D721Med (cell line): Measurements from ENCODE around the gene FBXO38.

Experiments
- DNase-seq: peaks from one replicate; pipeline ENCODE4 v3.0.0; 2011; ENCODE audit warnings: low spot score; ENCODE audit not compliant: insufficient read length
- FAIRE-seq: peaks from 2 replicates; lab custom pipeline; 2011; peaks lifted over from hg19 to GRCh38; lab: Jason Lieb, UNC
- TF ChIP-seq, protein P1 (sequence below): IDR thresholded peaks from 2 replicates; pipeline ENCODE4 v1.5.1; 2012; ENCODE audit warnings: mild to moderate bottlenecking, control low read depth; ENCODE audit not compliant: insufficient read depth; ENCODE audit errors: missing control alignments

Gene FBXO38

DNA sequence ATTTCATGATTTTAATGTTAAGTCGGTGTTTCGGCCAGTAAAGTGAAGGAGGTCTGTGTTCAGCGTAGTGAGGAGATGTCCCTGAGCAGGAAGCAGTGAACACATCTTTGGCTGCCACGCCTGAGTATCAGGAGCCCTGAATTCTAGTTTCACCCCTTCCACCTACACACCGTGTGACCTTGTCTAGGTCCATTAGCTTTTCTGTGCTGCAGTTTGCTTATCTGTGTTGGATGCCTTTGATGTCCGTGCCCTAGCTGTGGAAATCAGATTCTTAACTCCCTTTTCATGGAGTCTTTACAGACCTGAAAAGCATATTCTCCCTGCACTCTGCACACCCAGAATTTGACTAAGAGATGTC is 601 bp downstream of the FBXO38 start:
- FAIRE-seq (no peak), DNase-seq (no peak)
- TF ChIP-seq, protein P1, sequence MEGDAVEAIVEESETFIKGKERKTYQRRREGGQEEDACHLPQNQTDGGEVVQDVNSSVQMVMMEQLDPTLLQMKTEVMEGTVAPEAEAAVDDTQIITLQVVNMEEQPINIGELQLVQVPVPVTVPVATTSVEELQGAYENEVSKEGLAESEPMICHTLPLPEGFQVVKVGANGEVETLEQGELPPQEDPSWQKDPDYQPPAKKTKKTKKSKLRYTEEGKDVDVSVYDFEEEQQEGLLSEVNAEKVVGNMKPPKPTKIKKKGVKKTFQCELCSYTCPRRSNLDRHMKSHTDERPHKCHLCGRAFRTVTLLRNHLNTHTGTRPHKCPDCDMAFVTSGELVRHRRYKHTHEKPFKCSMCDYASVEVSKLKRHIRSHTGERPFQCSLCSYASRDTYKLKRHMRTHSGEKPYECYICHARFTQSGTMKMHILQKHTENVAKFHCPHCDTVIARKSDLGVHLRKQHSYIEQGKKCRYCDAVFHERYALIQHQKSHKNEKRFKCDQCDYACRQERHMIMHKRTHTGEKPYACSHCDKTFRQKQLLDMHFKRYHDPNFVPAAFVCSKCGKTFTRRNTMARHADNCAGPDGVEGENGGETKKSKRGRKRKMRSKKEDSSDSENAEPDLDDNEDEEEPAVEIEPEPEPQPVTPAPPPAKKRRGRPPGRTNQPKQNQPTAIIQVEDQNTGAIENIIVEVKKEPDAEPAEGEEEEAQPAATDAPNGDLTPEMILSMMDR, result no peak

DNA sequence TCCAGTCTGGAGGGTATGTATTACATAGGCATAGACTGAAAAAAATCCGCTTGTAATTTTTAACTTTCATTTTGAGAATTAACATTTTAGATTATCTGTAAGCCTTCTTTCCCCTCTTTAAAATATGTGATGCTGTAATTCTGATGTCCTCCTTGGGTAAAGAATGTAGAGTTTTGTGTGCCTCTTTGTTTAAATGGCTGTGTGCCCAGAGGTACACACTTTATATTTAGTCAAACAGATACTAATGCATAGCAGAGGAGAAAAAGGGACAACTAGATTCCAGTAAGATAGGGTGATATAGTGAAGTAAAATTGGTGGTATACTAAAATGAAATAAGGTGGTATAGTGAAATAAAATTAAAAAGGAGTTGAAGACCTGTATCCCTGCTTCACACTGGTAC is 1.3 kb downstream of the FBXO38 start:
- TF ChIP-seq, protein P1, result no peak
- DNase-seq (no peak), FAIRE-seq (no peak)

DNA sequence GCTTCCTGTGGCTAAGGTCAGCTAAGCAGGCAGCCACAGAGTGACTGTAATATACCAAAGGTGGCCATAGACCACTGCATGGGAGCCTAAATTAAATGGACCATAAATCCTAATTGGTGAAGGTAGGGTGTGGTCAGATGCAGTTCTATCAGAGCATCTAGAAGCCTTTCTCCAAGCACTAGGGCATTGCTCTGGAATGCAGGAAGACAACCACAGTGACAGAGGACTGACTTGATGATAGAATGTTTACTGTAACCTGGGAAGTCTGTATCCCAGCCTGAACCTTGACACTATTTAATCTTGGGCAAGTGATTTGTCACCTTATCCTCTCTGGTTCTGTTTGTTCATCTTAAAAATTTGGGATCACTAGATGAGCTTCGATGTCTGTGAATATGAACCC is 2.3 kb downstream of the FBXO38 start:
- FAIRE-seq, result no peak
- TF ChIP-seq, protein P1, result no peak
- no peak for DNase-seq

DNA sequence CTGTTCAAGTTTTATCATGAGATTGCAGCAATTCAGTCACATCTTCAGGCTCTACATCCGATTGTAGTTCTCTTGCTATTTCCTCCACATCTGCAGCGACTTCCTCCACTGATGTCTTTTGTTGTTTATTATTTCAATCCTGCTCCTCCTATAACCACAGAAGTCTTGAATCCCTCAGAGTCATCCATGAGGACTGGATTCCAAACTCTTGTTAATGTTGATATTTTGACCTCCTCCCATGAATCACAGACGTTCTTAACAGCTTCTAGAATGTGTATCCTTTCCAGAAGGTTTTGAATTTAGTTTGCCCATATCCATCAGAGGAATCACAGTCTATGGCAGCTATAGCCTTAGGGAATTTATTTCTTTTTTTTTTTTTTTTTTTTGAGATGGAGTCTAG is 3.6 kb downstream of the FBXO38 start:
- no peak for DNase-seq
- no peak for FAIRE-seq
- TF ChIP-seq, protein P1, result no peak

DNA sequence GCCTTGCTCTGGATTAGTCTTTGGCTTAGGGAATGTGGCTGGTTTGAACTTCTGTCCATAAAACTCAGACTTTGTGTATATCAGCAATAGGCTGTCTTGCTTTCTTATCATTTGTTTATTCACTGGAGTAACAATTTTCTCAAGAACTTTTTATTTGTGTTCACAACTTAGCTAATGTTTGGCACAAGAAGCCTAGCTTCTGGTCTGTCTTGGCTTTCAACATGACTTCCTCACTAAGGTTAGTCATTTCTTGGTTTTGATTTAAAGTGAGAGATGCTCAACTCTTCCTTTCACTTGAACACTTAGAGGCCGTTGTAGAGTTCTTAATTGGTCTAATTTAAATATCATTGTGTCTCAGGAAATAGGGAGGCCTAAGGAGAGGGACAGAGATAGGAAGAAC is 4.9 kb downstream of the FBXO38 start:
- TF ChIP-seq, protein P1, result no peak
- DNase-seq, result no peak
- no peak for FAIRE-seq

DNA sequence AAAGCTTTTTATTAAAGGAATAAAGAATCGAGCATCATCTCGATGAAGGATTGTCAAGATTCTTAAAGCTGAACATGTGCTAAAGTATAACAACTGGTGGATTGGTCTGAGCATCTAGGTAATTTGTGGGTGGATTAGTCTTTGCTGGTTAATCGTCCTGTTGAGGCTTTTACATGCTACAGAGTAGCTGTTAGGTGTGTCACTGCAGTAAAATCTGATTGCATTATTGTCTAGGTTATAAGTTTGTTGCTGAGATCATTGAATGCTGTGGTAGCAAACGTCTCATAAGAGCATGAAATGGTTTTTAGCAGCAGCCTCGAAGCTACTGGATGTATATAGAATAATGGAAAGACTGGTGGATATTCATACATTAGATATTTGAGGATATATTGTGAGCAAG is 7.2 kb downstream of the FBXO38 start:
- FAIRE-seq (peak; percentile 97), DNase-seq (no peak)
- TF ChIP-seq, protein P1, result no peak

DNA sequence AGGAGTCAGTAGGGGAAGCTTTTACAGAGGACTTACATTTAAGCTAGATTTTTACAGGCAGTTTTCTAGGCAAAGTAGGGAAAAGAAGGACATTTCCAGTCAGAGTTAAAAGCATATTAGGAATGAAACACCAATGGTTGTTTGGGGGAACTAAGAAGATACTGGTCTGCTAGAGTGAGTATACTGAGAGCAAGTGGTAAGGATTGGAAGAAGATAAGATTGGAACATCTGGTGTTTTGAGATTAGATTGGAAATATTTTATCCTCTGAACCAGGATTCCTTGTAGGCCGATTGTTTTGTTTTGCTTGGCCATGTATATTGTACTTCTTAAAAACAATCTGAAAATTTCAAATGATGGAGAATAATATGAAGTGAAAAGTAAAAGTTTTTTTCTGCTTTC is 7.7 kb downstream of the FBXO38 start:
- TF ChIP-seq, protein P1, result no peak
- FAIRE-seq, result peak; percentile 60
- DNase-seq, result no peak
